Measurements from ENCODE around the gene UQCC3. TPM values are rescaled to one million over a fixed set of nuclear protein-coding genes. Genes with fewer than 3 reads are reported as not detected.
A peak's percentile ranks its signal among the peaks of the same experiment; 100 is the strongest.

Gene UQCC3
- total and polyA plus RNA-seq, 2 donors from 2014 or later = 7.6 to 24.8 TPM

- no peak for FAIRE-seq
- no peak for DNase-seq
- no peak for TF ChIP-seq CTCF (IDR thresholded peaks at IDR 0.05; ENCODE audit: borderline replicate concordance, extremely low read depth, insufficient read depth)
- Histone ChIP-seq H3K9me3 (ENCODE audit: control insufficient read depth in 2 of 3, insufficient read depth in 1 of 3, low read length in 3 of 3) (no peaks in the 10 kb centered on the region), H3K27ac (ENCODE audit: low read depth in 2 of 2, low read length in 2 of 2) (peak overlapping the region; percentile 89 to 97), H3K4me3 (ENCODE audit: low read length in 3 of 3) (peak overlapping the region; percentile 60 to 91 (median 82)), H3K9ac (ENCODE audit: low read length in 3 of 3) (peak overlapping the region; percentile 25 to 90 (median 81)), H3K36me3 (ENCODE audit: control insufficient read depth in 2 of 3, insufficient read depth in 3 of 3, low read length in 3 of 3) (peaks cover 8 to 30% (median 10%) of the 10 kb centered on the region in 3 donors), H3K27me3 (ENCODE audit: control insufficient read depth, insufficient read depth, low read length) (no peaks in the 10 kb centered on the region), H3K4me1 (ENCODE audit: control insufficient read depth in 2 of 3, insufficient read depth in 2 of 3, low read depth in 1 of 3, low read length in 3 of 3) (peaks cover 0 to 35% (median 30%) of the 10 kb centered on the region in 3 donors)
- intact Hi-C loops (cut with DNase I) = no loop called here
These were observed 38.5 kb downstream of the UQCC3 start for GRCh38 chr11:62710001-62710345.

- intact Hi-C loops (cut with DNase I) = no loop called here
- H3K4me3 ChIP-seq (ENCODE audit: low read length in 3 of 3) = no peak overlapping the region
- no peaks in the 10 kb centered on the region for H3K27me3 ChIP-seq (ENCODE audit: control insufficient read depth, insufficient read depth, low read length)
- no peak for TF ChIP-seq CTCF (IDR thresholded peaks at IDR 0.05; ENCODE audit: borderline replicate concordance, extremely low read depth, insufficient read depth)
- no peaks in the 10 kb centered on the region for H3K9me3 ChIP-seq (ENCODE audit: control insufficient read depth in 2 of 3, insufficient read depth in 1 of 3, low read length in 3 of 3)
- no peak overlapping the region for H3K9ac ChIP-seq (ENCODE audit: low read length in 3 of 3)
- DNase-seq (peak in 2 of 5 donors; percentile 44 to 66), FAIRE-seq (no peak)
- peaks cover 14 to 53% (median 28%) of the 10 kb centered on the region in 3 donors for H3K36me3 ChIP-seq (ENCODE audit: control insufficient read depth in 2 of 3, insufficient read depth in 3 of 3, low read length in 3 of 3)
- no peak overlapping the region for H3K27ac ChIP-seq (ENCODE audit: low read depth in 2 of 2, low read length in 2 of 2)
- H3K4me1 ChIP-seq (ENCODE audit: control insufficient read depth in 2 of 3, insufficient read depth in 2 of 3, low read depth in 1 of 3, low read length in 3 of 3) = peaks cover 0 to 20% (median 16%) of the 10 kb centered on the region in 3 donors
These were observed 40.9 kb downstream of the UQCC3 start for GRCh38 chr11:62712276-62712812.

- no peak for TF ChIP-seq CTCF (IDR thresholded peaks at IDR 0.05; ENCODE audit: borderline replicate concordance, extremely low read depth, insufficient read depth)
- H3K4me3 ChIP-seq (ENCODE audit: low read length in 3 of 3) = no peak overlapping the region
- intact Hi-C loops (cut with DNase I) = no loop called here
- no peak overlapping the region for H3K27ac ChIP-seq (ENCODE audit: low read depth in 2 of 2, low read length in 2 of 2)
- H3K36me3 ChIP-seq (ENCODE audit: control insufficient read depth in 2 of 3, insufficient read depth in 3 of 3, low read length in 3 of 3) = peaks cover 16 to 58% (median 31%) of the 10 kb centered on the region in 3 donors
- FAIRE-seq (no peak), DNase-seq (peak in 1 of 5 donors; percentile 22)
- no peaks in the 10 kb centered on the region for H3K9me3 ChIP-seq (ENCODE audit: control insufficient read depth in 2 of 3, insufficient read depth in 1 of 3, low read length in 3 of 3)
- H3K4me1 ChIP-seq (ENCODE audit: control insufficient read depth in 2 of 3, insufficient read depth in 2 of 3, low read depth in 1 of 3, low read length in 3 of 3) = peaks cover 0 to 20% (median 16%) of the 10 kb centered on the region in 3 donors
- no peaks in the 10 kb centered on the region for H3K27me3 ChIP-seq (ENCODE audit: control insufficient read depth, insufficient read depth, low read length)
- H3K9ac ChIP-seq (ENCODE audit: low read length in 3 of 3) = peak overlapping the region in 1 of 3 donors; percentile 47
These were observed 41.4 kb downstream of the UQCC3 start for GRCh38 chr11:62712861-62713260.

Data from kidney (tissue), 14 donors.